GM18511 (cell line): ENCODE results near the gene CHAMP1.

Experiments used
- ATAC-seq: cut with Tn5 transposase; IDR thresholded peaks from one replicate; pipeline ENCODE4 v1.9.1; 2021; ENCODE audit warnings: mild to moderate bottlenecking, moderate library complexity; ENCODE audit not compliant: unreplicated experiment

Gene CHAMP1, protein sequence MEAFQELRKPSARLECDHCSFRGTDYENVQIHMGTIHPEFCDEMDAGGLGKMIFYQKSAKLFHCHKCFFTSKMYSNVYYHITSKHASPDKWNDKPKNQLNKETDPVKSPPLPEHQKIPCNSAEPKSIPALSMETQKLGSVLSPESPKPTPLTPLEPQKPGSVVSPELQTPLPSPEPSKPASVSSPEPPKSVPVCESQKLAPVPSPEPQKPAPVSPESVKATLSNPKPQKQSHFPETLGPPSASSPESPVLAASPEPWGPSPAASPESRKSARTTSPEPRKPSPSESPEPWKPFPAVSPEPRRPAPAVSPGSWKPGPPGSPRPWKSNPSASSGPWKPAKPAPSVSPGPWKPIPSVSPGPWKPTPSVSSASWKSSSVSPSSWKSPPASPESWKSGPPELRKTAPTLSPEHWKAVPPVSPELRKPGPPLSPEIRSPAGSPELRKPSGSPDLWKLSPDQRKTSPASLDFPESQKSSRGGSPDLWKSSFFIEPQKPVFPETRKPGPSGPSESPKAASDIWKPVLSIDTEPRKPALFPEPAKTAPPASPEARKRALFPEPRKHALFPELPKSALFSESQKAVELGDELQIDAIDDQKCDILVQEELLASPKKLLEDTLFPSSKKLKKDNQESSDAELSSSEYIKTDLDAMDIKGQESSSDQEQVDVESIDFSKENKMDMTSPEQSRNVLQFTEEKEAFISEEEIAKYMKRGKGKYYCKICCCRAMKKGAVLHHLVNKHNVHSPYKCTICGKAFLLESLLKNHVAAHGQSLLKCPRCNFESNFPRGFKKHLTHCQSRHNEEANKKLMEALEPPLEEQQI

DNA sequence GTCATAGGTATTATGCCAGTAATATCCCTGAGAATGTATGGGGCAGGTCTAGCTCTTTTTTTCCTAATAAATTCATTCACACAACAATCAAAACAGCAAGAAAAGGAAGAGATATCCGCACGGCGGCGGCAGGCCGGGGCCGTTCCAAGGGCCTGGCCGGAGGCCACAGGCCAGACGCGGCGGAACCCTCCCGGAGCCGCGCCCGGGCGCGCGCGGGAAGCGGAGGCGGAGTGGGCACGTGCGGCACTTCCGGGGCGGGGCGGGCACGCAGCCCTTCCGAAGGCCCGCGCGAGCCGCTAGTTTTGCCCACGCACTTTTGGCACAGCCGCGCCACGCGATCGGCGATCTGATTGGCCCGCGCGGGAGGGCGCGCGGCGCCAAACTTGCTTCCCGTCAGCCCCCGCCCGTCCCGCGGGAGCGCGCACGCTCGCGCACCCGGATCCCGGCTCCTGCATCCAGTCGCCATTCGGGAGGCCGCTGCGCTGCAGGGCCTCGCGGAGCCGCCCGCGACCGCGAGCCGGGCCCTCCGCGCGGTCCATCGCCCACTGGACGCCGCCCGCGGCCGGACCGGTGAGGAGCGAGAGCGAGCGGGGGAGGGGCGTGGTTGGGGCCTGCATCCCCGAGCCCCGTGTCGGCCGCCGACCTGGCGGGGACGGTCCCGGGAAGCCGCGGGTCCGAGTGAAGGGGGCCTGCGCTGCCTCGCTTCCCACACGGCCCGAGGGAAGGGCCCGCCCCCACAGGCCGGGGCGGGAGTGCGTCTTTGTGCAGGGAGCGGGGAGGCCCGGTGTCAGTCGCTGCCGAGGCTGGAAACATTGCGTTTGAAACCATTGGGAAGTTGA, at the start of gene CHAMP1:
TSS of gene CHAMP1 (plus strand) at position 430 of the 839 bp plus-strand sequence. CDS start 9,340 bp downstream, outside the sequence.
- peak; percentile 90 for ATAC-seq

DNA sequence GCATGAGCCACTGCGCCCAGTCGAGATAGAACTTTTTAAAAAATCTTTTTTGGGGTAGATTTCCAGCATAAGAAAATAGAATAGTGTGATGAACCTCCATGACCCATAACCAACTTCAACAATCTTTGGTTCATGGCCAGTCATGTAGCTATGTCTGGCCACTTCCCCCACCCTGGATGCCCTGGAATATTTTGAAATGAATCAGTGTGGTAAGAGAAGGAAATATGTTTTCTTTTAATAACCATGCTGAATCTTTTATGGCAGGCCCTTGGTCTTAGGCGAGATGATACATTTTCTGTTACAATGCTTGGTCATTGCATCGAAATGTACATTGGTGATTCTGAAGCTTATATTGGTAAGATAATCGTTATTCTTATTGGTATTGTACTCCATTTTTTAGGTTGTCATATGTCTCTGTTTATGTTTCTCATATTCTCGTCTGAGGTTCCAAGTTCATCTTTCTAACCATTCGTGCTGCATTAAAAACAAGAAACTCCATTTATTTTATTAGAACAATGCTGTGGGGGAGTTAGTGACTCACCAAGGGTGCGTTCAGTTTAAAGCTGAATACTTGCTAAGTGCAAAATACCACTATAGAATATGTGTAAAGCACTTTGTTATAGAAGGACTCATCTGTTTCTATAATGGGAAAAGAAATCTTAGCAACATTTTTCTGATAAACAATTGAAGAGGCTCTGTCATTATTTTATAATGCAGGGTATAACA, 49.3 kb upstream of the CHAMP1 start:
- no peak for ATAC-seq

DNA sequence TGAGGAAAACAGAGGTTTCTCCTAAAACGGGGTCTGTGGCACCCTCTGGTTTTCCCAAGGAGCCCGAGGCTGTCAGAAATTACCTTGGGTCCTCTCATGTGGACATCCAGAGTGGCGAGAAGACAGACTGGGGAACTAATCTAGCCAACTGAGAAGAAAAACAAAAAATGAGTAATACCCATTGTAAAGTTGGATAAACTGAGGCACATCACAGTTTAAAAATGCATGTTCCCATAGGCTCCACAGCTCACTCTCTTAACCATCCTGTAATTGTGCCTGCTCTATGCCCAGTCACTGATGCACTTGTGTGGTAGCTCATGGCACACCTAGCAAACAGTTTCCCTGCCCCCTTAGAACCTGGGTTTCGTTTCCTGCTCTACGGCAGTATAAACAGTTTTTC, 48.1 kb upstream of the CHAMP1 start:
- no peak for ATAC-seq

DNA sequence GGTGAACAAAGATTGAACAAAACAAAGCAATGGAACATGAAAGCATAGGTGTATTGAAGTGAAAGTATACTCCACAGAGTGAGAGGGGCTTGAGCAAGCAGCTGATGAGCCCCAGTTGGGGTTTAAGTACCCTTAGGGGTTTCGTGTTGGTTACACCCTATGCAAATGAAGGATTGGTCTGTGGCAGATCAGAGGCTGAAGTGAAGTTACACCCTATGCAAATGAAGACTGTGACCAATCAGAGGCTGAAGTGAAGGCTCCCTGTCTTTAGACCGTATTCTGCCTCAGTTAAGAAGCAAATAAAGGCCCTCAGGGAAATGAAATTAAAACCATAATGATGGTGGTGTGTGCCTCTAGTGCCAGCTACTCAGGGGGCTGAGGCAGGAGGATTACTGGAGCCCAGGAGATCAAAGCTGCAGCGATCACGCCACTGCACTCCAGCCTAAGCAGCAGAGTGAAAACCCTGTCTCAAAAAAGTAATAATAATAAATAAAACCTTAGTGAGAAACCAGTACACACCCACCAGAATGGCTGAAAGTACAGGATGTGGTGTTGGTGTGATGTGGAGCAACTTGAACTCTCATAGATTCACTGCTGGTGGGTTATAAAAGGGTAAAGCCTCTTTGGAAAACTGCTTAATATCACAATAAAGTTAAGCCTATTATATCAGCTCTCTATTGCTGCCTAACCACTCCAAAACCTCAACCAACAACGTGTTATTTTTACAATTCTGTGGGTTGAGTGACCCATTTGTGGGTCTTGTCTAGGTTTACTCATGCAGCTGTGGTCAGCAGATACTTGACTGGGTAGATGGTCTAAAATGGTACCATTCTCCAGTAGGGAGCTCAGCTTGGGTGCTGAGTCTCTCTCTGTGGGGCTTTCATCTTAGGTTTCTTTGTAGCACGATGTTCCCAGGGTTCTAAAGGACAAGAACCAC, 45.7 kb upstream of the CHAMP1 start:
- ATAC-seq, result no peak

DNA sequence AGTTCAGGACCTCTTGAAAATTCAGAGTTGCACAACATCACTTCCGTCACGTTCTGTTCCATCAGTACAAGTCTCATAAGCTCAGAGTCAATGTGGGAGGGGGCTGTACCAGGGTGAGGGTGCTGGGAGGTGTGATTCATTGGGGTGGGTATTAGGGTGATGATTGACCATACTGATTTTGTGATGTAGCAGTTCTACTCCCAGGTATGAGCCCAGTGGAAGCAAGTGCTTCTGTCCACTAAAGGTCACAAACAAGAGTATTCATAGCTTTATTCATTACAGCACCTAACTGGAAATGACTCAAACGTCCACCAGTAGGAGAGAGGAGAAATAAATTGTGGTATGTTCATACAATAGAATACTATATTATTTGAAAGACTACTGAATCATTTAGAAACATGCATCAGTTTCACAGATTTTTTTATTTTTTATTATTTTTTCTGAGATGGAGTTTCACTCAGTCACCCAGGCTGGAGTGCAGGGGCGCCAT, 45.0 kb upstream of the CHAMP1 start:
- ATAC-seq, result no peak

DNA sequence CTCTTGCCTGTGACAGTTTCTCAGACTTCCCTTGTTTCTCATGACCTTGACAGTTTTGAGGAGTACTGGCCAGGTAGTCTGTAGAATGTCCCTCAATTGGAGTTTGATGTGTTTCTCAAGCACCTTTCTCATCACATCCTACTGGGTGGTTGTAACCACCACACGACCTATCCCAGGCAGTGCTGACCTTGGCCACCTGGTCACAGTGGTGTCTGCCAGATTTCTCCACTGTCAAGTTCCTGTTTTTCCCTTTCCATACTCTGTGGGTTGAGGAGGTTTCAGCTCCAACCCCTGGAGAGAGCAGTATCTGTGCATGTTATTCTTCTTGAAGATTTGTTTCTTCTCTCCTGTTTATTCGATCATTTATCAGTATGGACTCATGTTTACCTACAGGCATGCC, 41.3 kb upstream of the CHAMP1 start:
- ATAC-seq, result no peak

DNA sequence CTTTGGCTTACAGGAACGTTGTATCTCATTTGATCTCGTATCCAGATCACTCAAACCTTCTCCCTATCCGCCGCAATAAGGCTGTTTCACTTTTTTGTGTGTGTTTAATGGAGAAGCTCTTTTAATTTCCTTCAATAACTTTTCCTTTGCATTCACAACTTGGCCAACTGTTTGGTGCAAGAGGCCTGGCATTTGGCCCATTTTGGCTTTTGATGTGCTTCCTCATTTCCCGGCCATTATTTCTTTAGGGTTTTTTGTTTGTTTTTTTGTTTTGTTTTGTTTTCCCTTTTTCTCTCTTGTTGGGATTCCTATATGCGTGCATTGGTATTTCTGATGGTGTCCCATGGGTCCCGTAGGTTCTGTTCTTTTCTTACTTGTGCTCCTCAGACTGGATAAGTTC, 39.0 kb upstream of the CHAMP1 start:
- no peak for ATAC-seq

DNA sequence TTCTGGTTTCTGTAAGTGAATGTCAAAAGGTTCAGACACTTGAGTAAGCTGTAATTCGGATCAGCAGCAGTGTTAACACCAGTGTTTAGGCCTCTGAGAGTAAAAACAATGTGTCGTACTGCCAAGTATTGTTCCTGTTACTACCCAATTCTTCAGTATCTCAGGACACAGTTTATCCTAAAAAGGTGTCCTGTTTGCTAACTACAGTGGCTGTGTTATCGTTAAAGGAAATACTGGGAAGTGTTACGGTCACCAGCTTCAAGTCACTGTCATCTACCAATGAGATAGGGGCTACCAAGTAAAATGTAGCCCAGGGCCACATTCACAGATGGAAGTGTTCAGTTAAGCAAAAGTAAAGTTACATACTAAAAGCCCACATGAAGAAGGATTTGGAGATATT, 35.2 kb upstream of the CHAMP1 start:
- ATAC-seq, result no peak

DNA sequence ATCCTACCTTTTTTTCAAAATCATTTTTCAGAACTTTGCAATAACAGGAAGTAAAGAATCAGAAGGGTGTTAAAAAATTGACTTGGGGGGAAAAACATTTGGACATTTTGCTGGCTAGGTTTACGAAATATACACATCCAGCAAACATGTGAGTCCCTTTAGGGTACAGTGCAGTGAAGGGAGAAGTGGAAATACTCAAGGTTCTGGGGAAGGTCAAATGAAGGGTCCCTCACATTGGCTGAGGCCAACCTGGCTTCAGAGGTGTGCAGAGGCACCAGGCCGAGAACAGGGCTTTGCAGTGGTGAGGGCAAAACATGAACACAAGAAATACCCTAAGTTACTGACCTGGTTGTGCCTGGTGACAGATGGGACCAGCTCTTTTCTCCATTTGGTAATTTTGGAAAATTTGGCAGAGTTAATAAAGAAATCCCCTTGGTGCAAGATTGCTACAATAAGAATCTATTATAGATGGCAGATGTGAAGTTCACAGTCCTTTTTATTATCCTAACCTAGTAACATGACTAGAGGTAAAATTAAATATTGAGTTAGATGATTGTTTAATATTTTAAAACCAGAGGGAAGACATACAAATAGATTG, 34.4 kb upstream of the CHAMP1 start:
- no peak for ATAC-seq

DNA sequence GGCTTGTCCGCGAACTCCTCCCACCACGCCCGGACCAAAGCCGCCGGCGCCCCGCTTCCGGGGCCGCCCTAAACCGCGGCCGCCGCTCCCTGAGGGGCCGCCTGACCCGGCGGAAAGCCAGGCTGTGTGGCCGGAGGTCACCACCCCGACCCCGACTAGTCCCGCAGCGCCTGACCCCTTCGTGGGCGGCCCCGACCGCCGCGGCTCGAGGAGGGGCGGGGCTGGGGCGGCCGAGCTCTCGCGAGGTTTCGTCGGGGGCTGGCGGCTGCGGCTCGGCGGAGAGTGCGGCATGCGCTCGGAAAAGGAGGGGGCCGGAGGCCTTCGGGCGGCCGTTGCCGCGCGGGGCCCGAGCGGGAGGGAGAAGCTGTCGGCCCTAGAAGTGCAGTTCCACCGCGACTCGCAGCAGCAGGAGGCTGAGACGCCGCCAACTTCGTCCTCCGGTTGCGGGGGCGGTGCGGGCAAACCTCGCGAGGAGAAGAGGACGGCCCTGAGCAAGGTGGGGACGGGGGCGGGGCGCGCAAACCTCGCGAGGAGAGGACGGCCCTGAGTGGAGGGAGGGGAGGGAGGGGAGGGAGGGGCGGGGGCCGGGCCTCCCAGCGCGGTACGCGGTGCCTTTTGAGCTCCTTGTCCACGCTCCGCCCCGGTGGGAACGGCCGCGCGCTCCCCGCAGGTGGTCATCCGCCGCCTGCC, 32.8 kb upstream of the CHAMP1 start, which contains the start of gene UPF3A:
TSS of gene UPF3A (plus strand) at position 251 of the 690 bp plus-strand sequence. CDS start at position 290, 39 bp downstream.
- ATAC-seq, result peak; percentile 70

DNA sequence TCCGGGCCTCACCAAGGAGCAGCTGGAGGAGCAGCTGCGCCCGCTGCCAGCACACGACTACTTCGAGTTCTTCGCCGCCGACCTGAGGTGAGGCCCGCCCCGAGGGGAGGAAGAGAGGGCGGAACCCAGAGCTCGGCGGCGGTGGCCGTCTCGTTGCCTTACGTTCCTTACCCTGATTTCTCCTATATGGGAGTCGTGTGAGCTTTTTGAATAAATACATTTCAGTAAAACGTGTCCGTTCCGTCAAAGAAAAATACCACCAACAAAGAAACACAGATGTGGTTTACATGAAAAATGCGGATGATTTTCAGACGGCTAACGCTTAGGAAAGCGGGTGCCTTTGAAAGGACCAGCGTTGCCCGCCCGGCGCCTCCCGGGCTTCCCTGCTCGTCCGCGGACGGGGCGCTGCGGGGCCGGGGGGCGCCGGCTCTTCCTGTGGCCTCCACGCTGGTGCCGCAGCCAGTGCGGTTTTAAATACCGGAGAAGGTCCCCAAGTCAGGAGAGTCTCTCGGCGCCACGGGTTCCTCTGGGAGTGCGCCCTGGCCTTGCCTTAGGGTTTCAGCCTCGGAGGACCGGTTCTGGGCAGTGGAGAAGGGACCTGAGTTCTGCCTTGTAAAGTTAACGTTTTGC, 32.1 kb upstream of the CHAMP1 start:
- ATAC-seq, result peak; percentile 57

DNA sequence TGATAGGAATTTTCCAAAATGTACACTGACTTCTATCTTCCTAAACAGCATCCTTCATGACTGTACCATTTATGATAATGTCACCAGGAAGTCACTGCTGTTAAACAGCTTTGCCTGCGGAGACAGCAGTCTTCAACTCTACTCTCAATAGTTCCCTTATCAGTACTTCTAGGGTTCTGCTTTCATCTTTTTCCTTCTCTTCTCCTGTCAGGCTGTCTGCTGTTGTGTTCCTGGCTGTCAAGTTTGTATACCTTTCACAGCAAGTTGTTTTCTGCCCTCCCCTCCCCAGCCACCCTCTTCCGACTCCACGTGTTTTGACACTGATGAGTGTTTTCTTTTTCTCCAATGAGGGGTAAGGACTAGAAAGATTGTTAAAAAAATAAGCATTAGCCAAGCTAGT, 30.7 kb upstream of the CHAMP1 start:
- ATAC-seq, result no peak

DNA sequence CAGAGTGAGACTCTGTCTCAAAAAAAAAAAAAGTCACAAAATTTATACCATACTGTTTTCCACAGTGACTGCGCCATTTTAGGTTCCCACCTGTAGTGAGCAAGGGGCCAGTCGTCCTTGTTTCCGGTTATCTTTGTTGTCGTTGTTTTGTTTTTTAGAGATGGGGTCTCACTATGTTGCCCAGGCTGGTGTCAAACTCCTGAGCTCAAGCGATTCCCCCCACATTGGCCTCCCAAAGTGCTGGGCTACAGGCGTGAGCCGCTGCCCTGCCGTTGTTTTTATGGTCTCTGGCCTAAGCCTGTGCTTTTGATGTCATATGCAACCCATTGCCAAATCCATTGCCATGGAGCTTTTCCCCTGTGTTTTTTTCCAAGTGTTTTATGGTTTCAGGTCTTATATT, 29.6 kb upstream of the CHAMP1 start:
- ATAC-seq, result no peak

DNA sequence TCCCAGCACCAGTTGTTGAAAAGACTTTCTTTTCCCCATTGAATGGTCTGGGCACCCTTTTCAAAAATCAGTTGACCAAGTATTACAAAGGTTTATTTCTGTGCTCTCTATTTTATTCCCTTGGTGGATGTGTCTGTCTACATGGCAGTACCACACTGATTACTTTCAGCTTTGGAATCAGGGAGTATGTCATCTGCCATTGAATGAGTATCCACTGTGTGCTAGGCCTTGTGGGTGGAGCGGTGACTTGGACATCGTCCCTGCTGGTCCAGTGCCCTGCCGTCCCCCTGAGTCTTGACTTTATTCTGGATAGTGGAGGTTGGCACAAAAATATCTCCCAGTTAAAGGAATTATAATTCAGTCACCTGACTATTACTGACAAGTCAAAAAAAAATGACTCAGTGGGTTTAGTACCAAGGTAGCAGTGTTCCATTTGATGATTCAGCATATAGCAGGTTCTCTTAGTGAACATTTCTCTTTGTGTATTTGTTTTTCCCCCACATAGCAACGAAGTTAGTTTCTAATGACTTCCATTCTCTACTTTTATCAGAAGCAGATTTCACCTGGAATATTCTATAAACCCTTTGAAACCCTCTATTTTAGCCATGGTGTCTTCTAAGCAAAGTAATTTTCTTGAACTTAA, 29.0 kb upstream of the CHAMP1 start:
- no peak for ATAC-seq

DNA sequence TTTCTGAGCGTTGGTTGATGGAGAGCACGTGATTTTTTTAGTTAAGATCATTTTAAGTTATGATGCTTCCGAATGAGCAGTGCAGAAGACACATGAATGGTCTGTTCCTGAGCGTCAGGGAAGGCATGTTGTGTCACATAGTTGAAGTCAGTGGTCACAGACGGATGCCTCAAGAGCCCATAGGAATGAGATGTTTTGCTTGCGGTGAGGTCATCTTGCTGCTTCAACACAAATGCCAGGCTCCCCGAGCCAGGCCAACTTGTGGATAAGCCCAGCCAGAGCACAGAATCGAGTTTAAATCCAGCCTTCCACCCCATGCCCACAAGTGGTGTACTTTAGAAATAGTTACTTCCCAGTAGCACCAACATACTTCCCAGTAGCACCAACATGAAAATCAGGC, 27.5 kb upstream of the CHAMP1 start:
- ATAC-seq, result no peak

DNA sequence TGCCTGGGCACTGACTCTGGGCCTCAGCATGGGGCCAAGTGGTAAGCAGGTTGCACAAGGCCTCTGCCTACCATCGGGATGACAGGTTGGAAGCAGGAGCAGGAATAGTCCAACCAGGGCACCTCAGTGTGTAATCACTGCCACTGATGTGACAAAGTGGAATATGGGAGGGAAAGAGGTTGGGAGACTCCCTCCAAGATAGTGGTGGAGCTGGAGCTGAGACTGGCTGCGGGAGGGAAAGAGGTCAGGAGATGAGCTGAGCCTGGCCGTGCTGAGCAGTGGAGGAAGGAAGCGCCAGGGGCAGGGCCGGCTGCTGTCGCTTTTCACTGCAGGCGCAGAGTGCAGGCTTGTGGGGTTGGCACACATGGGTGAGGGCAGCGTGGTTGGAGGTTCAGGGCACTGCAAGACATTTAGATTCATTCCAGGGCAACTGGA, 26.1 kb upstream of the CHAMP1 start:
- ATAC-seq, result no peak

DNA sequence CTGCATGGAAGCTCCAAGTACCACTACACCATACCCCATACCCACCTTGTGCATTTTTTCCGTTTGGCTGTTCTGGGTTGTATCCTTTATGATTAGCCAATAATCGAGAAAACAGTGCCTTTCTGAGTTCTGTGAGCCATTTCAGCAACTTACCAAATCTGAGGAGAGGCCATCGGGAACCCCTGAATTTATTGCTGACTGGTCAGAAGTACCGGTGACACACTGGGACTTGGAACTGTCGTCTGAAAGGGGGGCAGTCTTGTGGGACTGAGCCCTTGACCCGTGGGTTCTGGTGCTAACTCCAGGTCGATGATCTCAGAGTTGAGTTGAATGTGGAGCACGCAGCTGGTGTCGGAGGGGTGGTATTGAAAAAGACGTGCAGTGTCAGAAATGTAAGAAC, 17.9 kb upstream of the CHAMP1 start:
- no peak for ATAC-seq
